Bronchial smooth muscle cell (primary cell): ENCODE results near the gene SPATS2L. TPM values are rescaled to one million over a fixed set of nuclear protein-coding genes. Genes with fewer than 3 reads are reported as not detected.

Experiments used
- total RNA-seq: library from RNA; depleted of rRNA; stranded (reverse); fragments of >200 nt; gene quantifications from 2 replicates; pipeline ENCODE4 v1.2.1, GENCODE V29; 2014

SPATS2L gene, protein sequence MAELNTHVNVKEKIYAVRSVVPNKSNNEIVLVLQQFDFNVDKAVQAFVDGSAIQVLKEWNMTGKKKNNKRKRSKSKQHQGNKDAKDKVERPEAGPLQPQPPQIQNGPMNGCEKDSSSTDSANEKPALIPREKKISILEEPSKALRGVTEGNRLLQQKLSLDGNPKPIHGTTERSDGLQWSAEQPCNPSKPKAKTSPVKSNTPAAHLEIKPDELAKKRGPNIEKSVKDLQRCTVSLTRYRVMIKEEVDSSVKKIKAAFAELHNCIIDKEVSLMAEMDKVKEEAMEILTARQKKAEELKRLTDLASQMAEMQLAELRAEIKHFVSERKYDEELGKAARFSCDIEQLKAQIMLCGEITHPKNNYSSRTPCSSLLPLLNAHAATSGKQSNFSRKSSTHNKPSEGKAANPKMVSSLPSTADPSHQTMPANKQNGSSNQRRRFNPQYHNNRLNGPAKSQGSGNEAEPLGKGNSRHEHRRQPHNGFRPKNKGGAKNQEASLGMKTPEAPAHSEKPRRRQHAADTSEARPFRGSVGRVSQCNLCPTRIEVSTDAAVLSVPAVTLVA
- total RNA-seq, result 47.3 and 63.5 TPM in 2 replicates

GRCh38 chr2:200306196-200306930 is at the start of gene SPATS2L:
TSS of gene SPATS2L (plus strand) at chr2:200306693. CDS start at chr2:200389245, 82,552 bp downstream.

GRCh38 chr2:200509612-200510433 is 203.3 kb downstream of the SPATS2L start, which contains the start of gene KCTD18:
TSS of gene KCTD18 (minus strand) at chr2:200510068. CDS start at chr2:200507016, 3,052 bp downstream.

GRCh38 chr2:200525882-200526651 is 219.6 kb downstream of the SPATS2L start, which contains the start of gene SGO2:
TSS of gene SGO2 (plus strand) at chr2:200526207. CDS start at chr2:200532976, 6,769 bp downstream.

Other genes with a start within 250 kb of the SPATS2L start
- 25.8 and 32.2 TPM in 2 replicates for gene KCTD18, start 203.4 kb downstream of the SPATS2L start, total RNA-seq
- 0.94 and 2.8 TPM in 2 replicates for gene SGO2, start 219.5 kb downstream of the SPATS2L start, total RNA-seq